GM18519 (cell line): ENCODE data around the gene SMAD3.
"Not testable (repeated sequence)": the region's sequence is repeated elsewhere in the genome, so short reads cannot be mapped to it uniquely, and the experiment has no call there.

ENCODE experiments used
- ATAC-seq: cut with Tn5 transposase; IDR thresholded peaks from one replicate; pipeline ENCODE4 v1.9.1; 2021; ENCODE audit warnings: mild to moderate bottlenecking, moderate library complexity; ENCODE audit not compliant: unreplicated experiment, low FRiP score

Gene SMAD3

DNA sequence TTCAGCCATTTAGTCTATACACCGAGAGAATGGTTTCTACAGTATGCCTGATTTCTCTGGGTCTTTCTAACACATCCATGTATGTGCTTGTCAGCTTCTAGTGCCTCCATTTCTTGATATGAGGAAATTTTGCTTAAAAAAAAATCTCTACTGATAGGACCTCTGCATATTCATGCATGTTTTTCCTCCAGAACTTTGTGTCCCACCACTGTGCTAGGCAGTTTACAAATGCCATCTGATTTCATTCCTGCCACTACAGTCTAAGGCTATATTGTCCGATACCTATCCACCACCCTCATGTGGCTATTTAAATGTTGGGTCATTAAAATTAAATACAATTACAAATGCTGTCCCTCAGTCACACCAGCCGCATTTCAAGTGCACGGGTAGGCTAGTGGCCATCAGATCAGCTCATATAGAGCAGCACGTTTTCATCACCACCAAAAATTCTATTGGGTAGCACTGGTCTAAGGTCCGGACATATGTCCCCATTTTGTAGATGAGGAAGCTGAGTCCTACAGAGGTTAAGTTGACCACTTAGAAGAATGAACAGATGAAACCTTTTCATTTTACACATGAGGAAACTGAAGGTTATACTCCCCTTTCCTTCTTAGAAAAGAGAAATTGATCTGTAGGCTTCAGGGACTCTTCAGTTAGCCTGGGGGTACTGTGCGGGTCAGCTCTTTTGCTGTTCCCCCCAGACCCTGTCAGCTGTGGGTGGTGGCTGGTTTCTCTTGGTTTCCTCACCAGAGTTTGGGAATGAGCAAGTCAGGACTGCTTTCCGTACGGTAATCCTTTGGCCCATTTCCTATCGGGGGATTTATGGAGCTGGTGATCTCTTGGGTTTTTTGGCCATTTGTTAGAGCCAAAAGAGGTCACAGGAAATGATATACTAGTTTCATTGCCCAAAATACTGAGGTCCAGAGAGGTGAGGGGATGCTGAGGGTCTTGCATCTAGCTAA, 56.5 kb downstream of the SMAD3 start:
- no peak for ATAC-seq

DNA sequence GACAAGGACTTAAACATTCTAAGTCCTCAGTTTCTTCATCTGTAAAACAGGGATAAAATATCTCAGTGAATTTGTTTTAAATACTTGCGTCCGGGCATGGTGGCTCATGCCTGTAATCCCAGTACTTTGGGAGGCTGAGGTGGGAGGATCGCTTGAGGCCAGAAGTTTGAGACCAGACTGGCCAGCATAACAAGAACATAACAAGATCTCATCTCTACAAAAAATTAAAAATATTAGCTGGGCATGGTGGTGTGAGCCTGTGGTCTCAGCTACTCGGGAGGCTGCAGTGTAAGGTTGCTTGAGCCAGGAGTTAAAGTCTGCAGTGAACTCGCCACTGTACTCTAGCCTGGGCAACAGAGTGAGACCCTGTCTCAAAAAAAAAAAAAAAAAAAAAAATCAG, 57.4 kb downstream of the SMAD3 start:
- ATAC-seq: not testable (repeated sequence)

DNA sequence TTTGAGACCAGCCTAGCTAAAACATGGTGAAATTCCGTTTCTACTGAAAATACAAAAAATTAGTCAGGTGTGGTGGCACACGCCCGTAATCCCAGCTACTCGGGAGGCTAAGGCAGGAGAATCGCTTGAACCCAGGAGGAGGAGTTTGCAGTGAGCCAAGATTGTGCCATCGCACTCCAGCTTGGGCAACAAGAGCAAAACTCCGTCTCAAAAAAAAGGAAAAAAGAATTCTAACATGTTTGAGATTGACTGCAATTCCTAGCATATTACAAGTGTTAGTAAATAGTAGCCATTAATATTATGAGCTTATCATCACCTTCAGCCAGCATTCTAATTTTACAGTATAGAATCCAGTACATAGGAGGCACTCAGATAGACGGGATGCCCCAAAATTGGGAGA, 57.9 kb downstream of the SMAD3 start:
- ATAC-seq: not testable (repeated sequence)

DNA sequence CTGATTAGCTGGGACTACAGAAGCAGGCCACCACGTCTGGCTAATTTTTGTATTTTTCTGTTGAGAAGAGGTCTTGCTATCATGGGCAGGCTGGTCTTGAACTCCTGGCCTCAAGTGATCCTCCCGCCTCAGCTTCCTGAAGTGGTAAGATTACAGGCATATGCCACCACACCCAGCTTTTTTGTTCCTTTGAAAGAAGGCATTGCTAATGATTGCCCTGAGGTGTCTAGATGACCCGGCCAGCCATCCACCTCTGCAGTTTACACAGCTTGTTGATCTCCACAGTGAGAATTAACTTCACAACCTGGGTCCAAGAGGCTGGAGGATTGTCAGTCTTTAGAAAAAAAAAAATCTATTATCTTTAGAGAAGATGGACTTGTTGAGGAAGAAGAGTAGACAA, 58.7 kb downstream of the SMAD3 start:
- ATAC-seq: no peak

DNA sequence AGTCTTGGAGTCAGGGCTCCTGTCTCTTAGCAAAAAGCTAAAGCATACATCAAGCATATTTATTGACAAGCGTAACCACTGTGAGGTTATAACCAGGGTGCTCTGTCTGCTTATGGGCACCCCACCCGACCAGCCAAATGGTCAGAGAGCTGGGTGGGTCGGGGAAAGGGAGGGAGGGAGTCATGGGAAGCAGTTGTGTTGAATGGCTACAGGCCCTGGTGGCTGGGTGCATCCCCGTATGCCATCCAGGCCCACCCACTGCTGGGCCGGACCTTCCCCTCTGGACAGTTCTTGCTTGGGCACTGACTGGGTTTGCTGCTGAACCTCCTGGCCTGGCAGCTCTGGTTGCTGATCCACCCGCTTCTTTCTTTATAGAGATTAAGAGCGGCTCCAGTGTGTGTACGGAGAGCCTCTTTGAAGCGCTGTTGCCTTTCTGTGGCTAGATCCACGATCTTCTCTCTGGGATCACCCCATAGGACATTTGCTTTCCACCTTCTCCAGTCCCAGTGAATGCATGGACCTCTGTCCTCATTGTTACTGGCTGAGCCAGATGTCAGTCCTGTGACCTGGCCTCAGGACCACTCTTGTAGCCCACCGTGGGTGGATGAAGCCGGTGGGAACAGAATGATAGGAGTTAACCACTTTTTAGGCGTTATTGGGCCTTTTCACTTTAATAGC, 59.6 kb downstream of the SMAD3 start:
- ATAC-seq: no peak

DNA sequence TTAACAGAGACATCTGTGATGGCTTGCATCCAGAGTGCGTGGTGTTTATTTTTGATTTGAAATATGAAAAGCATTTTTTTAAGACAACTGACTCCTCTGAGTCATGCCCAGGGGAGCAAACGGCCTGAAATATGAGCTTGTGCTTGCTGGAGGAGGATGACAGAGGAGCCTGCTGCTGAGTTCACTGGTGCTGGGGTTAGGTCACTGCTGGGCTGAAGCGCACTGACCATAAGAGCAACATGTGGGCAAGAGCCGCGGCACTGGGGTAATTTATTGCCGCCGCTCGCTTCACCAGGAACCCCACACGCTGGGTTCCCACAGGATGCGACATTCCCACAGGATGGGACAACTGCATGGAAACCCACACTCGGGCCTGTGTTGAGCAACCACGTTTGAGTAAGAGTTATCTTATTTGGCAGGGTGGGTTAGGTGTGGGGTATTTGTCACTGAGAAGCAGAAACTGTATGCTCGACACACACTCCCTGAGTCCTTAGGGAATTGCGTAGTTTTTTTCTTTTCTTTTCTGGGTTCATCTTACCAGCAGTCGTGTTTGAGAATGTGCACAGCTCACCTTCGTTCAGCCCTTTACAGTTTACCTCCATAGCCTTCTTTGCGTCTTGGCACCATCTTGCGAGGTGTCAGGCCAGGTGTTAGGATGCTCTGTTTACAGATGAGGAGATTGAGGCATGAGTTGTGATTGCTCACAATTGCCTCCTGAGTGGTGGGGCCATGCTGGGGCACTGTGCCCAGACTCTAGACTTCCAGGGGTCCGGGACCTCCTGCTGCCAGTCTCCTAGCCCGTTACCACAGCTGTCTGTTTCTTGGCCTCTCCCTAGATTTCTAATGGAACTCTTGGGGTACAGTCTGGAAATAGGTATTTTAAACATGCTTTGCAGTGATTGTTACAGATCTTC, 60.4 kb downstream of the SMAD3 start:
- no peak for ATAC-seq

DNA sequence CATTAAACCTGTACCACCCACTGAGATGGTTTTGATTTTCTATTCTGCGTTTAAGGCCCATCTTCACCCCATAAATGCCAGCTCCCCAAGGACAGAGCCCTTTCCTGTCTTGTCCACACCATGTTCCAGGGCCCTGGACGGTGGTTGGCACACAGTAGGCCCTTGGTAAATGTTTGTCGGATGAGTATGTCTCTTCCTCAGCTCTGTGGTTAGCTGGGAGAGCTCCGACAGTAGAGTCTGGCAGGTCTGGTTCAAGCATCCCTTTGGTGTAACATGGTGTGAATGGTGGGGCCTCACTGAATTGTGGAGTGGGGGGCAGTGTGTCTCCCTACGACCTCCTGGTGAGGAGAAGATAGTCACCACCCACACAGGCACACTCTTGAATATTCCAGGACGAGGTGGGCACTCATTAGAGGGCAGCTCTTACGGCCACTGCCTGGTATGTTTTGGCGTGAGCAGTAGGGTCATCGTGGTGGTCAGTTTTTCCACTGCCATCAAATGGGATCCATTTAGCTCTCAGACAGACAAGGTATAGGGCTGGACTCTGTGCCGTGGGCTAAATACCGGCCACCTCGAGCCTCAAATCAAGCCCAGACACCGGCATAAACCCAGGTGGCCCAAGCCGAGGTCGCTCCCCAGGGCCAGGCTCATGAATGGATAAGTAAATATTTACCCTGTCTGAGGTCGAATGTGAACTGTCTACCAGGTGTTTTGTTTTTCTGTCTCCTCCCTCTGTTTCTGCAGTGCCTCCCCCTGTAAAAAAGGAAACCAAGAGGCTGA, 61.3 kb downstream of the SMAD3 start:
- no peak for ATAC-seq

DNA sequence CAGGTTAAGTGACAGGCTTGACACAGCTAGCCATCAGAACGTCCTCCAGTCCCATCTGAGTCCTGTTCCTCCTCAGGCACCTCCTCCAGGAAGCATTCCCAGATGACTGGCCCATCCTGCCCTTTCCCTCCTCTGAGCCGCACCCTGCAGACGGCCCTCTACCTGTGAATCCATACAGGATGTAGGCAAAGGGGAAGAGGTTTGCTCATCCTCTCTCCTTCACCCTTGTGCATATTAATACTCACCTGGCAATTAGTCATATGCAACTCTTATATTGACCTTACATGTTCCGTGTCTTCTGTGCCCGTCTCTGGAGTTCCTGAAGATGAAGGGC, 61.9 kb downstream of the SMAD3 start:
- no peak for ATAC-seq

DNA sequence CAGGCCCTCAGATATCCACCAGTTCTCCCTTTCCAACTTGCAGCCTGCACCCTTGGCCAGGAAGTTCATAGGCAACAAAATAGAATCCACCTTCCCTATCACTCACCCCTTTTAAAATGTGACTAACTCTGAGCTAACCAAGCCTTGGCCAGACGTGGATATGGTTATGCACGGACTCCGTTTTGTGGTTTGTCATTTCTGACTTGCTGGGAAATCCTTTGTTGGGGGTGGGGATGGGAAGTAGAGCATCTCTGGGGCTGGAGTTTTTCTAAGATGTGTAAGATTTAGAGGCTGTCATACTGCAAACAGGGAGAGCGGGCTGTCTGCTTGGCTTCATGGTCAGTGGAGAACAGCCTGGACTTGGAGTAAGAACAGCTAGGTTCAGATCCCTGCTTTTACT, 62.6 kb downstream of the SMAD3 start:
- ATAC-seq: no peak

DNA sequence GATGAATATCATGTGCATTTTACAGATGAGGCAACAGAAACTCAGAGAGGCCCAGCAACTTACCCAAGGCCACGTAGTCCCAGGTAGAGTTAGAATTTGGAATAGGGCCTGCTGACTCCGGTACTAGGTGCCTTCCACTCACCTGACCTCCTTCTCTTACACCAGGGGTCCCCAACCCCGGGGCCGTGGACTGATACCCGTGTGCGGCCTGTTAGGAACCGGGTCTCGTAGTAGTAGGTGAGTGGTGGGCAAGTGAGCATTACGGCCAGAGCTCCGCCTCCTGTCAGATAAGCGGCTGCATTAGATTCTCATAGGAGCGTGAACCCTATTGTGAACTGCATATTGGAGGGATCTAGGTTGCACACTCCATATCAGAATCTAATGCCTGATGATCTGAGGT, 64.8 kb downstream of the SMAD3 start:
- ATAC-seq: no peak

DNA sequence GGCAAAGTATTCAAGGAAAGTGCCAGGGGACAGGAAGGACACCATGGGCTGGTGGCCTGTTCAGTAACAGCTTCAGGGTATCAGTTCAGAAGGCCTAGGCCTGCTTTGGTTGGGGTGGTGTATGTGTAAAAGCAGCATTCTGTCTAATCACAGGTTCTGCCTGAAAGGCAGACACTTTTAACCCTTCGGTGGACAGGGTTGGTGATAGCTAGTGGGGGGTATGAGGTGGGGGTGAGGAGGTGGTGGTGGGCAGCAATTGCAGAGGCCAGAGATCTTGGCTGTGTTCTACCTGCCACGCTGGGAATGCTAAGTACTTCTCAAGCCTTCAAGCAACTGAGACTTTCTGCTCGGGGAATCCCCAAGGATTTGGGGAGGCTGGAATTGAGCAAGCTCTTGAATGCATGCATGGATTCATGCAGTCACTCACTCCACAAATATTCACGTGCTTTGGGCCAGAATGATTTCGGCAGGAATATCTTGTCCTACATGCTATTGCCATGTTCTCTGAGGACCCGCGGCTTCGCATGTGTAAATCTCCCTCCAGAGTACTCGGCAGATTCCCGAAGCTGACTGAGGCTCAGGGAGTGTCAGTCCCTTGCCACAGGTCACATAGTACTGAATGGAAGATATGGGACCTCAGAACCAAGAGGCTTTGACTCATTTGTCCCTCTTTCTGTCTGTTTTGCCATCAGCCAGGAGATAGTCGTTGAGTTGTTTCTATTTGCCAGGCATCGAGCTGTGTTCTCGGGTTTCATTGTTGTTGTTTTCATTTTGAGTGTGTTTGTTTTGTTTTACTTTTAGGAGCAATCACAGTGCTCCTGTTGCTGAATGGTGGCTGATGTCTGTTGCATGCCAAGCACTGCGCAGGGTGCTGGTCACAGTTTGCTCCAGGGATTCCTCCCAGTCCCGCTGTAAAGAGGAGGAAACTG, 65.5 kb downstream of the SMAD3 start:
- no peak for ATAC-seq

DNA sequence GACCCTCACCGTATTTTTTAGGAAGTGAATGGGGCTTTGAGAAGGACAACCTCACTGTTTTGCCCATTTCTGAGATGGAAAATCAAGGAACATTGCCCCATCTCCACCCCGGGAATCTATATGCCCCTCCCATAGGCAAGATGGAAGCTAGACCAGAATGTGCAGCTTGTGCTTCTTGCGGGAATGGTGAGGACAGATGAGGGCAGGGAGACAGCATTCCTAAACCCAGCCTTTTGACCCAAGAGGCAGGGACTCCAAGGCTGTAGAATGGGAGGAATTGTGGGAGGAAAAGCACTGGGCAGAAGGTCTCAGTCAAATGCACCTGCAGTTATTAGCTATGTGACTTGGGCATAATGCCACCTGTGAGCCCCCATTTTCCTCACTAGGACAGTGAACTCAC, 66.9 kb downstream of the SMAD3 start:
- ATAC-seq: no peak

DNA sequence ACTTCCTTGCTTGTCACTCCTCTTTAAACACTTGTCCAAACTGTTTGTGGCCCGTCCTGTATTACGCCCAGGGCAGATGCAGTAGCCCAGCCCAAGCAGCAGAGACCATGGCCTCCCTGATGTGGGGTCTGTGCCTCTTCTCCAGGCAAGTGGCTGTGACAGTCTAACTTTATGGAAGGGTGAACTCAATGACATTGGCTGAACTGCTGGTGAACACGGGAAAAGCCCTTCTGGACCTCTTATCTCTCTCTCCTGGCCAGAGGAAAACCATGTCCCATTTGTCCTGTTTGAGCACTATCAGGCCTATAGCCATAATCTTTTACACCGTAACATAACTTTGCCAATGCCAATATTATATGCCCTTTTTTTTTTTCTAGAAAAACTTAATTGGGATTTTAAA, 67.6 kb downstream of the SMAD3 start:
- ATAC-seq: no peak

DNA sequence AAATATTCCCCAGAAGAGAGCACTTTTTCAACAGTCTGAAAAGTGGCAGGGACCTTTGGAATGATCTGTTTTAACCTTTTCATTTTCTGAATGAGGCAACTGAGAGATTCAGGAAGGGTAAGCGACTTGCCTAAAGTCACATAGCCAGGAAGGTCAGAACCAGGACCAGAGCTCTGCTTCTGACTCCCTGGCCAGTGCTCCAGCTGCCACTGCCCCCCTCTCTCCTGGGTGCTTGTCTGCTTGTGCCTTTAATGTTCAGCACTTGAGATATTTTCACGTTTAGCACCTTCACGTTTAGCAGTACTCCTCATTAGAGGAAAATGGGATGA, 68.3 kb downstream of the SMAD3 start:
- no peak for ATAC-seq

DNA sequence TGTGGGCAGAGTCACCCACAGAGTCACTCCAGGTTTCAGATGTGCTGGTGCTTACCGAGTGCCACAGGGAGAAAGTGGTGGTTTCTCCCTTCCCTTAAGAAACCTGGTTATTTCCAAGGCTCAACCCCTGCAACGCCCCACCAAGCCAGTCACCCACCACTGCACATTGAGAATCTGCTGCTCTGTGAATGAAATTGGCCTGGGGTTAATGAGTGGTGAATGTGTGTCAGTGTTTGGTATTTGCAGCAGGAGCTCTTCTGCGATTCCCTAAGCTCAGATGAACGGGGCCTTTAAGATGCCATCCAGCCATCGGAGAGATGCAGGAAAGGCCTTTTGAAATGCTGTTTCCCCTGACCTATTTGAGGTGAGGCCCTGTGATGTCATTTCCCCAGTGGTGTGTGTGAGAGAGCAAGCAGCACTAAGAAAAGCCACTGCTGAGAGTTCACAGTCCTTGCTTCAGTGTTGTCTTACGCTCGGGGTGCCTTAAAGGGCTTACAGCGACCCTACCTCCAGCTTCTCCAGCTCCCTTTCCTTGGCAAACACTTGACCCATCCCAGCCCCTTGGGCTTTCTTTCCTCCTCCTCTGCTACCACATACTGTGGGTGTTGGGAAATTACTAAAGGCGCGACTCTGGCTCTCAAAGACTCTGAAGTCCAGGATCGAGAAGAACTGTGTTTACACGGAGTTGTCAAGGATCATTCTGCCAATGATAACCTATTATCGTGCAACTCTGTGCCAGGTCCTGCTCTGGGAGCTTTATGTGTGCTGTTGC, 68.9 kb downstream of the SMAD3 start:
- peak; percentile 55 for ATAC-seq

DNA sequence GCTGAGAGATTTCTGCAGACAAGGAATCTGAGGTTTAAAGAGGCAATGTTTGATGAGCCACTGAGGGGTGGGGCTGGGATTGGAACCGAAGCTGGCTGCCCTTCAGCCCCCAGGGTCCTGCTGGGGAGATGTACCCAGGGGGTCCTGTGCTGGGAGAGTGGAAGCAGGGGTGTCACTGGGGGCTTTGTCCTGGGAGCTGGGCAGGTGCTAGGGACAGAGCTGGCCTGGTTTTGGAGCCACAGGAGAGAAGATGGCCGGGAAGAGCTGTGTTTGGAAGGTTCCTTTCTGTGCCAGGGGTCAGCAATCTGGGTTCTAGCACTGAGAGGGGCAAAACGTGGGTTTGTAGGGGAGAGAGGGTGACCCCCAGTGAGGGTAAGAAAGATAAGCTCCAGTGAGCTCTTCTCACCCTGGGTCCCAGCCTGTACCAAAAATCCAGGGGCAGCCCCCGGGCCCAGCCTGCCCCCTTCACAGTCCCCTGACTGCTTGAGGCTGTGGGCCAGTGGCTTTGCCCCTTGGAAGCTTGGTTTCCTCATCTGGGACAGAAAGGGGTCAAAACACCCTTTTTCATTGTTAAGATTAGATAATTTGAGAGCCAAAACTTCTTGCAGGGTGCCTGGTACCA, 69.6 kb downstream of the SMAD3 start:
- no peak for ATAC-seq

DNA sequence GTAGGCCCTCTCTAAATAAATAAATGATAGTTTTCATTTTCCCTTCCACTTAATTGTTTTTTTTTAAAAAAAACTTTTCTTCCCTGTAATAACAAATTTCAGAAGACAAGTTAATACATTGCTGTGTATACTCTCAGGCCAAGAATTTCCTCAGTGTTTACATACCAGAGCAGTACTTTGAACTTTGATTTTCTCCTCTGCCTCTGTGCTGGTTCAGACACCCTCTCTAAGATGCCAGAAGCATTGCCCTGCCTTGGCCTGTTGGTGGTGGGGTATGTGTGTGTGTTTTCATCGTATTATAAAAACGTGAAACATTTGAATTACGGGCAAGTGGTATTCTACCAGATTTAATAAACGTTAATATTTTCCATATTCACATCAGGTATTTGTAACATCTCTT, 70.1 kb downstream of the SMAD3 start:
- ATAC-seq: no peak

DNA sequence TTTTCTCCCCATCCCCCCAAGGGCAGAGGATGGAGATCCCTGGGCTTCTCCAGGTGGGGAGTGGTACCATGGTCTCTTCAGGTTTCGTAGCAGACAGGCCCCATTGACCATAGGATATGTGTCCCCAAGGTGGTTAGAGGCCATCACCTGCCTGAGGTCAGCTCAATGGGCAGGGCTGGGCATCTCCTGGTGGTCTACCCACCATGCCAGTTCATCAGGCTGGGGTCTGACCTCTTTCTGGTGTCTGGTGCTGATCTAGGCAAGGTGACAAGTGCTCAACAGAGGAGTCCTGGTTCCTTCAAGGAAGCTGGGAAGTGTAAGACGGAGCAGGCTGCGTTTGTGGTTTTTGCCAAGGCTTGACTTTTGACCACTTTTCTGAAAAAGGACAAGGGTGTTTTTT, 71.4 kb downstream of the SMAD3 start:
- ATAC-seq: no peak
